C4-2B (cell line): ENCODE results near the gene C2orf78.

Source experiments
- ZFX ChIP-seq: fragments of 450-650 bp; IDR thresholded peaks from 2 replicates; pipeline ENCODE4 v1.6.1; 2017
- TF ChIP-seq, protein P1 (sequence below): fragments of 450-650 bp; conservative IDR thresholded peaks from 2 replicates; pipeline ENCODE4 v1.5.1; 2017; ENCODE audit warnings: mild to moderate bottlenecking

DNA sequence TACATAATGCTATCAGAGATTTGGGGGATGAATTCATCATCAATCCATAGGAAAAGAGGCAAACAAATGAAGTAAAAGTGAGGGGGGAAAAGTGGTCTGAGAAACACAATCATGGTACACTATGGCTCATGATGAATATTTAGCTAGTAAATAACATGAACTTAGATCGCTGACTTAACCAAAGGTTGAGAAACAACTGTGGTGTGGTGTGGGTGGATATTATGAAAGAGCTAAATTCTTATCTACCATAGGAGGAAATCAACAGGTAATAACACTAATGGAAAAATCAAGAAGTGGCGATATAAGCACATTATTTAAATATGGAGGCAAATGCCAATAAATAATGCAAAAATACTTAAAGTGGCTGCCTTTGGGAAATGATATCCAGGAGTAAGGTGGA lies 34.7 kb upstream of the C2orf78 start:
- TF ChIP-seq, protein P1, sequence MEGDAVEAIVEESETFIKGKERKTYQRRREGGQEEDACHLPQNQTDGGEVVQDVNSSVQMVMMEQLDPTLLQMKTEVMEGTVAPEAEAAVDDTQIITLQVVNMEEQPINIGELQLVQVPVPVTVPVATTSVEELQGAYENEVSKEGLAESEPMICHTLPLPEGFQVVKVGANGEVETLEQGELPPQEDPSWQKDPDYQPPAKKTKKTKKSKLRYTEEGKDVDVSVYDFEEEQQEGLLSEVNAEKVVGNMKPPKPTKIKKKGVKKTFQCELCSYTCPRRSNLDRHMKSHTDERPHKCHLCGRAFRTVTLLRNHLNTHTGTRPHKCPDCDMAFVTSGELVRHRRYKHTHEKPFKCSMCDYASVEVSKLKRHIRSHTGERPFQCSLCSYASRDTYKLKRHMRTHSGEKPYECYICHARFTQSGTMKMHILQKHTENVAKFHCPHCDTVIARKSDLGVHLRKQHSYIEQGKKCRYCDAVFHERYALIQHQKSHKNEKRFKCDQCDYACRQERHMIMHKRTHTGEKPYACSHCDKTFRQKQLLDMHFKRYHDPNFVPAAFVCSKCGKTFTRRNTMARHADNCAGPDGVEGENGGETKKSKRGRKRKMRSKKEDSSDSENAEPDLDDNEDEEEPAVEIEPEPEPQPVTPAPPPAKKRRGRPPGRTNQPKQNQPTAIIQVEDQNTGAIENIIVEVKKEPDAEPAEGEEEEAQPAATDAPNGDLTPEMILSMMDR, result no peak
- TF ChIP-seq ZFX, result no peak
